ENCODE data around the gene CCDC188. TPM values are rescaled to one million over a fixed set of nuclear protein-coding genes. Genes with fewer than 3 reads are reported as not detected.

The CCDC188 gene
- total RNA-seq, 1 experiment from 2014 or later = not detected

GRCh38 chr22:20102203-20102780 is 48.6 kb downstream of the CCDC188 start (continued):
- TF ChIP-seq ZNF219 (CRISPR knock-in tag; IDR thresholded peaks at IDR 0.05; ENCODE audit: borderline replicate concordance) = no peak

GRCh38 chr22:20101638-20102037 is 49.2 kb downstream of the CCDC188 start:
- Mint-ChIP-seq H3K27me3 (ENCODE audit: low read depth) (no peaks in the 10 kb centered on the region), H3K36me3 (peaks cover 84% of the 10 kb centered on the region), H3K9me3 (no peaks in the 10 kb centered on the region), H3K4me3 (no peak overlapping the region), H3K4me1 (peaks cover 20% of the 10 kb centered on the region), H3K27ac (no peak overlapping the region)
- no peak; the same call in 1 of the 2 replicates for ATAC-seq
- CTCF ChIA-PET = interaction anchor here (1.5 kb wide), 1 partner anchor 8 kb away, joined by 6 read pairs; no protein-coding TSS in a partner anchor
- POLR2A ChIA-PET = interaction anchor here (0.6 to 1.5 kb wide), 2 partner anchors 13 to 85 kb away, joined by 3 read pairs; no protein-coding TSS in a partner anchor
- no peak for DNase-seq (ENCODE audit: low spot score)
- TF ChIP-seq NFATC4 (CRISPR knock-in tag; IDR thresholded peaks at IDR 0.05) = no peak
- no peak for TF ChIP-seq ARID4B (CRISPR knock-in tag; IDR thresholded peaks at IDR 0.05; ENCODE audit: borderline replicate concordance)
- TF ChIP-seq ATF2 (CRISPR knock-in tag; IDR thresholded peaks at IDR 0.05; ENCODE audit: borderline replicate concordance, low read depth) = no peak
- no peak for TF ChIP-seq FOXJ3 (CRISPR knock-in tag; IDR thresholded peaks at IDR 0.05; ENCODE audit: borderline replicate concordance)
- TF ChIP-seq E2F4 (CRISPR knock-in tag; IDR thresholded peaks at IDR 0.05; ENCODE audit: borderline replicate concordance, low read depth) = no peak
- no peak for TF ChIP-seq ZNF317 (CRISPR knock-in tag; IDR thresholded peaks at IDR 0.05; ENCODE audit: borderline replicate concordance, low read depth)
- no peak for TF ChIP-seq ETV6 (CRISPR knock-in tag; IDR thresholded peaks at IDR 0.05)
- TF ChIP-seq ZNF532 (CRISPR knock-in tag; IDR thresholded peaks at IDR 0.05; ENCODE audit: borderline replicate concordance) = no peak
- TF ChIP-seq STAT6 (CRISPR knock-in tag; conservative IDR thresholded peaks at IDR 0.05; ENCODE audit: low read depth) = no peak
- no peak for TF ChIP-seq SMAD3 (CRISPR knock-in tag; IDR thresholded peaks at IDR 0.05; ENCODE audit: borderline replicate concordance)
- no peak for TF ChIP-seq MXD4 (CRISPR knock-in tag; IDR thresholded peaks at IDR 0.05; ENCODE audit: borderline replicate concordance)
- no peak for TF ChIP-seq MYBL2 (CRISPR knock-in tag; IDR thresholded peaks at IDR 0.05)
- no peak for TF ChIP-seq PRDM15 (CRISPR knock-in tag; IDR thresholded peaks at IDR 0.05)

Measured in WTC11 (cell line).